PC-3 (cell line): Measurements from ENCODE around the gene VCAN. TPM values are rescaled to one million over a fixed set of nuclear protein-coding genes. Genes with fewer than 3 reads are reported as not detected.

Source experiments
- ATAC-seq: fragments of 200-7000 bp; cut with Tn5 transposase; 2 replicates; pipeline ENCODE4 v1.9.1; 2020; ENCODE audit warnings: mild to moderate bottlenecking, moderate library complexity
- BruUV-seq: library from RNA; stranded (reverse); fragments of 400-500 nt; replicated peaks from 2 replicates; lab custom pipeline; 2021; lab: Mats Ljungman, UMichigan
- CTCF ChIA-PET: fragments of 300-600 bp; sonication (Branson Sonifier 250); formaldehyde crosslinking; loops from one replicate; lab custom pipeline; 2022; ENCODE audit warnings: antibody characterized with exemption; lab: Charles Lee
- POLR2A ChIA-PET: fragments of 300-600 bp; sonication (Branson Sonifier 250); formaldehyde crosslinking; loops from one replicate; lab custom pipeline; 2022; ENCODE audit warnings: antibody characterized with exemption; ENCODE audit not compliant: unreplicated experiment; lab: Charles Lee
- DNase-seq: peaks from one replicate; pipeline ENCODE4 v3.0.0-alpha.2; 2015
- H2AFZ ChIP-seq: fragments of 300-600 bp; sonication (generic); 2 replicates; pipeline ENCODE4 v1.6.0; 2016; ENCODE audit warnings: antibody characterized with exemption, low read length
- H3F3A ChIP-seq: fragments of 300-600 bp; sonication (generic); one replicate; pipeline ENCODE4 v1.6.0; 2017; ENCODE audit warnings: antibody characterized with exemption, low read length, control low read depth, mild to moderate bottlenecking; ENCODE audit not compliant: unreplicated experiment
- H3K27ac ChIP-seq: fragments of 300-600 bp; sonication (generic); 2 replicates; pipeline ENCODE4 v1.5.1; 2016; ENCODE audit warnings: mild to moderate bottlenecking, low read length
- H3K27me3 ChIP-seq: fragments of 300-600 bp; sonication (generic); 2 replicates; pipeline ENCODE4 v1.6.1; 2016; ENCODE audit warnings: low read length, mixed read lengths
- H3K36me3 ChIP-seq: fragments of 300-600 bp; sonication (generic); 2 replicates; pipeline ENCODE4 v1.6.1; 2016; ENCODE audit warnings: low read depth, mixed run types, low read length, mixed read lengths
- H3K4me1 ChIP-seq: fragments of 300-600 bp; sonication (generic); 2 replicates; pipeline ENCODE4 v1.5.1; 2016; ENCODE audit warnings: low read length; ENCODE audit not compliant: insufficient read depth
- H3K4me2 ChIP-seq: fragments of 300-600 bp; sonication (generic); 2 replicates; pipeline ENCODE4 v1.6.0; 2016; ENCODE audit warnings: low read length
- H3K4me3 ChIP-seq: fragments of 300-600 bp; sonication (generic); 2 replicates; pipeline ENCODE4 v1.5.1; 2016; ENCODE audit warnings: mild to moderate bottlenecking, low read length, mixed read lengths
- H3K79me2 ChIP-seq: fragments of 300-600 bp; sonication (generic); 2 replicates; pipeline ENCODE4 v1.6.1; 2017; ENCODE audit warnings: low read length, mixed read lengths
- H3K9ac ChIP-seq: fragments of 300-600 bp; sonication (generic); 2 replicates; pipeline ENCODE4 v1.6.0; 2016; ENCODE audit warnings: mild to moderate bottlenecking, low read length
- H3K9me2 ChIP-seq: fragments of 300-600 bp; sonication (generic); replicated peaks from 2 replicates; pipeline ENCODE4 v1.6.1; 2016; ENCODE audit warnings: mixed run types, low read length, mixed read lengths
- H3K9me3 ChIP-seq: fragments of 300-600 bp; sonication (generic); 2 replicates; pipeline ENCODE4 v1.6.1; 2016; ENCODE audit warnings: low read length, mixed read lengths
- H4K20me1 ChIP-seq: fragments of 300-600 bp; sonication (generic); 2 replicates; pipeline ENCODE4 v1.6.1; 2016; ENCODE audit warnings: low read length, mixed read lengths
- CTCF ChIP-seq: fragments of 300-600 bp; sonication (generic); conservative IDR thresholded peaks from 2 replicates; pipeline ENCODE4 v1.5.1; 2017; ENCODE audit warnings: antibody characterized with exemption, low read depth, mild to moderate bottlenecking, low read length
- EZH2 ChIP-seq: fragments of 300-600 bp; sonication (generic); IDR thresholded peaks from one replicate; pipeline ENCODE4 v1.6.1; 2017; ENCODE audit warnings: antibody characterized with exemption, mild to moderate bottlenecking, low read length; ENCODE audit not compliant: unreplicated experiment
- EZH2phosphoT487 ChIP-seq: fragments of 300-600 bp; sonication (generic); IDR thresholded peaks from 2 replicates; pipeline ENCODE4 v1.6.1; 2018; ENCODE audit warnings: mild to moderate bottlenecking, antibody characterized with exemption, low read length, borderline replicate concordance
- intact Hi-C: fragments of 100-400 bp; cut with micrococcal nuclease; formaldehyde crosslinking; loops from 2 replicates; pipeline ENCODE4 v1.9.0; 2023
- total RNA-seq: library from RNA; depleted of rRNA; stranded (reverse); fragments of >200 nt; gene quantifications from 2 replicates; pipeline ENCODE4 v1.2.3, GENCODE V29; 2014

The VCAN gene
- total RNA-seq, 1 experiment from 2014 or later = 6.2 TPM

GRCh38 chr5:83485842-83486241, 14.3 kb downstream of the VCAN start:
- H3K9me2 ChIP-seq = no peaks in the 10 kb centered on the region
- no peaks in the 10 kb centered on the region for H3F3A ChIP-seq
- ChIA-PET CTCF (no interaction called here), POLR2A (no interaction called here)
- no peaks in the 10 kb centered on the region for H4K20me1 ChIP-seq
- H3K9ac ChIP-seq = no peak overlapping the region
- no peak for ATAC-seq
- H3K4me2 ChIP-seq = no peak overlapping the region
- H3K4me1 ChIP-seq = peaks cover 5% of the 10 kb centered on the region; the same call in 1 of the 2 replicates
- no peaks in the 10 kb centered on the region for H3K79me2 ChIP-seq
- no peak for DNase-seq
- intact Hi-C loops = no loop called here
- no peak overlapping the region for H2AFZ ChIP-seq
- H3K36me3 ChIP-seq = no peaks in the 10 kb centered on the region
- no TSS peak for BruUV-seq
- H3K4me3 ChIP-seq = no peak overlapping the region
- H3K27me3 ChIP-seq = no peaks in the 10 kb centered on the region
- TF ChIP-seq EZH2 (no peak), EZH2phosphoT487 (no peak), CTCF (no peak)
- H3K27ac ChIP-seq = no peak overlapping the region
- no peaks in the 10 kb centered on the region for H3K9me3 ChIP-seq

GRCh38 chr5:83487155-83487554, 15.6 kb downstream of the VCAN start:
- Histone ChIP-seq H4K20me1 (no peaks in the 10 kb centered on the region), H3K27ac (no peak overlapping the region)
- TF ChIP-seq EZH2 (no peak), CTCF (no peak), EZH2phosphoT487 (no peak)

GRCh38 chr5:83488271-83488670, 16.7 kb downstream of the VCAN start:
- Histone ChIP-seq H4K20me1 (no peaks in the 10 kb centered on the region), H3K36me3 (no peaks in the 10 kb centered on the region), H3F3A (no peaks in the 10 kb centered on the region), H3K4me3 (no peak overlapping the region), H3K4me1 (peaks cover 12% of the 10 kb centered on the region; the same call in 1 of the 2 replicates), H3K9me2 (no peaks in the 10 kb centered on the region), H3K79me2 (no peaks in the 10 kb centered on the region), H2AFZ (no peak overlapping the region), H3K27ac (no peak overlapping the region), H3K9me3 (no peaks in the 10 kb centered on the region), H3K4me2 (no peak overlapping the region), H3K27me3 (no peaks in the 10 kb centered on the region), H3K9ac (no peak overlapping the region)
- POLR2A ChIA-PET = no interaction called here
- CTCF ChIA-PET = interaction anchor here (0.6 kb wide), 1 partner anchor 1136 kb away, joined by 3 read pairs; no protein-coding TSS in a partner anchor
- BruUV-seq = no TSS peak
- DNase-seq (no peak), ATAC-seq (no peak)
- intact Hi-C loops = no loop called here
- TF ChIP-seq EZH2phosphoT487 = no peak
- TF ChIP-seq EZH2 = no peak
- no peak for TF ChIP-seq CTCF

More at GRCh38 chr5:83487155-83487554, 15.6 kb downstream of the VCAN start:
- Histone ChIP-seq H2AFZ (no peak overlapping the region), H3K9me2 (no peaks in the 10 kb centered on the region), H3F3A (no peaks in the 10 kb centered on the region), H3K4me1 (peaks cover 6% of the 10 kb centered on the region; the same call in 1 of the 2 replicates), H3K4me2 (no peak overlapping the region), H3K79me2 (no peaks in the 10 kb centered on the region), H3K36me3 (no peaks in the 10 kb centered on the region), H3K27me3 (no peaks in the 10 kb centered on the region), H3K9ac (no peak overlapping the region), H3K4me3 (no peak overlapping the region), H3K9me3 (no peaks in the 10 kb centered on the region)
- ATAC-seq = no peak
- ChIA-PET CTCF (no interaction called here), POLR2A (no interaction called here)
- no TSS peak for BruUV-seq
- DNase-seq = no peak
- intact Hi-C loops = no loop called here
